Neural cell (in vitro differentiated cells): ENCODE measurements around the gene IPPK.

Experiments used
- CTCF ChIP-seq: fragments of 450-650 bp; IDR thresholded peaks from 2 replicates; pipeline ENCODE4 v1.5.1; 2014; ENCODE audit warnings: antibody characterized with exemption, mild to moderate bottlenecking, moderate library complexity; ENCODE audit not compliant: poor library complexity, severe bottlenecking
- EP300 ChIP-seq: fragments of 450-650 bp; conservative IDR thresholded peaks from 2 replicates; pipeline ENCODE4 v1.6.1; 2014; ENCODE audit warnings: antibody characterized with exemption, mild to moderate bottlenecking, moderate library complexity; ENCODE audit not compliant: poor library complexity, severe bottlenecking
- EZH2 ChIP-seq: fragments of 200-600, 300-800 bp; shearing (Covaris generic), sonication (generic); IDR thresholded peaks from 2 replicates; pipeline ENCODE4 v1.6.1; 2014; ENCODE audit warnings: antibody characterized with exemption, low read length, borderline replicate concordance, mild to moderate bottlenecking; ENCODE audit not compliant: insufficient read depth, poor library complexity, severe bottlenecking
- MXI1 ChIP-seq: fragments of 450-650 bp; conservative IDR thresholded peaks from 2 replicates; pipeline ENCODE4 v1.6.1; 2014; ENCODE audit warnings: antibody characterized with exemption, mild to moderate bottlenecking; ENCODE audit not compliant: poor library complexity, severe bottlenecking
- POLR2AphosphoS5 ChIP-seq: IDR thresholded peaks from 2 replicates; pipeline ENCODE4 v1.6.1; 2012
- RAD21 ChIP-seq: fragments of 450-650 bp; conservative IDR thresholded peaks from 2 replicates; pipeline ENCODE4 v1.6.1; 2014; ENCODE audit warnings: antibody characterized with exemption, mild to moderate bottlenecking, moderate library complexity
- REST ChIP-seq: IDR thresholded peaks from 2 replicates; pipeline ENCODE4 v1.6.1; 2012; ENCODE audit warnings: borderline replicate concordance
- SMC3 ChIP-seq: fragments of 450-650 bp; conservative IDR thresholded peaks from 2 replicates; pipeline ENCODE4 v1.6.1; 2014; ENCODE audit warnings: antibody characterized with exemption, mild to moderate bottlenecking, moderate library complexity; ENCODE audit not compliant: poor library complexity
- TAF1 ChIP-seq: IDR thresholded peaks from 2 replicates; pipeline ENCODE4 v1.6.1; 2012; ENCODE audit warnings: low read depth

GRCh38 chr9:92616655-92617111 is 53.2 kb downstream of the IPPK start:
- TF ChIP-seq EZH2 (no peak), SMC3 (no peak), CTCF (no peak), POLR2AphosphoS5 (no peak), EP300 (no peak), TAF1 (no peak), RAD21 (no peak), MXI1 (no peak), REST (no peak)
